ENCODE measurements around the gene CCDC18.

DNA sequence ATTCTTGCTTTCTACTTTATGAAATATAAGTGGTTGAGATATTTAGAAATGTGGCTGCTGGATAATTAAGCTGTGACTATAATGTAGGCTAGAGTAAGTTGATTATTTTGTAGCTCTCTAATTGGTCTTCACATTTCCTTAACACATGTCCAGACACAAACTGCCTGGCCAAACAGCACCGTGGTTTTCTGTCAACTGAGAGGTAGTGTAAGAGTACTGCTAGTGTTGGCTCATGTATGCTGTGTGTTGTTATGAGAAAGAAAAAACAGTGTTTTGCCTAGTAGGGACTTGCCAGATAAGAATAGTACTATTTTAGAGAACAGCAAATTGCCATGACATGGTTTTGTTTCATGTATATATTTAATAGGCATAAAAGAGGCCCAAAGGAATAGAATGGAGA lies 37.4 kb upstream of the CCDC18 start:
- TF ChIP-seq EZH2phosphoT487 (IDR thresholded peaks at IDR 0.05; ENCODE audit: unreplicated experiment) = no peak
- TF ChIP-seq, protein P1, sequence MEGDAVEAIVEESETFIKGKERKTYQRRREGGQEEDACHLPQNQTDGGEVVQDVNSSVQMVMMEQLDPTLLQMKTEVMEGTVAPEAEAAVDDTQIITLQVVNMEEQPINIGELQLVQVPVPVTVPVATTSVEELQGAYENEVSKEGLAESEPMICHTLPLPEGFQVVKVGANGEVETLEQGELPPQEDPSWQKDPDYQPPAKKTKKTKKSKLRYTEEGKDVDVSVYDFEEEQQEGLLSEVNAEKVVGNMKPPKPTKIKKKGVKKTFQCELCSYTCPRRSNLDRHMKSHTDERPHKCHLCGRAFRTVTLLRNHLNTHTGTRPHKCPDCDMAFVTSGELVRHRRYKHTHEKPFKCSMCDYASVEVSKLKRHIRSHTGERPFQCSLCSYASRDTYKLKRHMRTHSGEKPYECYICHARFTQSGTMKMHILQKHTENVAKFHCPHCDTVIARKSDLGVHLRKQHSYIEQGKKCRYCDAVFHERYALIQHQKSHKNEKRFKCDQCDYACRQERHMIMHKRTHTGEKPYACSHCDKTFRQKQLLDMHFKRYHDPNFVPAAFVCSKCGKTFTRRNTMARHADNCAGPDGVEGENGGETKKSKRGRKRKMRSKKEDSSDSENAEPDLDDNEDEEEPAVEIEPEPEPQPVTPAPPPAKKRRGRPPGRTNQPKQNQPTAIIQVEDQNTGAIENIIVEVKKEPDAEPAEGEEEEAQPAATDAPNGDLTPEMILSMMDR (conservative IDR thresholded peaks at IDR 0.05; ENCODE audit: low read depth in 2 of 2) = no peak
- no peak for TF ChIP-seq JUNB (IDR thresholded peaks at IDR 0.05; ENCODE audit: unreplicated experiment)
- no peak for TF ChIP-seq STAT1 (IDR thresholded peaks at IDR 0.05; ENCODE audit: unreplicated experiment)
- TF ChIP-seq POLR2AphosphoS5 (IDR thresholded peaks at IDR 0.05; ENCODE audit: low read depth) = no peak
- TF ChIP-seq, protein P2, sequence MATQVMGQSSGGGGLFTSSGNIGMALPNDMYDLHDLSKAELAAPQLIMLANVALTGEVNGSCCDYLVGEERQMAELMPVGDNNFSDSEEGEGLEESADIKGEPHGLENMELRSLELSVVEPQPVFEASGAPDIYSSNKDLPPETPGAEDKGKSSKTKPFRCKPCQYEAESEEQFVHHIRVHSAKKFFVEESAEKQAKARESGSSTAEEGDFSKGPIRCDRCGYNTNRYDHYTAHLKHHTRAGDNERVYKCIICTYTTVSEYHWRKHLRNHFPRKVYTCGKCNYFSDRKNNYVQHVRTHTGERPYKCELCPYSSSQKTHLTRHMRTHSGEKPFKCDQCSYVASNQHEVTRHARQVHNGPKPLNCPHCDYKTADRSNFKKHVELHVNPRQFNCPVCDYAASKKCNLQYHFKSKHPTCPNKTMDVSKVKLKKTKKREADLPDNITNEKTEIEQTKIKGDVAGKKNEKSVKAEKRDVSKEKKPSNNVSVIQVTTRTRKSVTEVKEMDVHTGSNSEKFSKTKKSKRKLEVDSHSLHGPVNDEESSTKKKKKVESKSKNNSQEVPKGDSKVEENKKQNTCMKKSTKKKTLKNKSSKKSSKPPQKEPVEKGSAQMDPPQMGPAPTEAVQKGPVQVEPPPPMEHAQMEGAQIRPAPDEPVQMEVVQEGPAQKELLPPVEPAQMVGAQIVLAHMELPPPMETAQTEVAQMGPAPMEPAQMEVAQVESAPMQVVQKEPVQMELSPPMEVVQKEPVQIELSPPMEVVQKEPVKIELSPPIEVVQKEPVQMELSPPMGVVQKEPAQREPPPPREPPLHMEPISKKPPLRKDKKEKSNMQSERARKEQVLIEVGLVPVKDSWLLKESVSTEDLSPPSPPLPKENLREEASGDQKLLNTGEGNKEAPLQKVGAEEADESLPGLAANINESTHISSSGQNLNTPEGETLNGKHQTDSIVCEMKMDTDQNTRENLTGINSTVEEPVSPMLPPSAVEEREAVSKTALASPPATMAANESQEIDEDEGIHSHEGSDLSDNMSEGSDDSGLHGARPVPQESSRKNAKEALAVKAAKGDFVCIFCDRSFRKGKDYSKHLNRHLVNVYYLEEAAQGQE (IDR thresholded peaks at IDR 0.05; ENCODE audit: unreplicated experiment) = no peak
- TF ChIP-seq EZH2 (IDR thresholded peaks at IDR 0.05; ENCODE audit: low read depth, unreplicated experiment) = no peak
- TF ChIP-seq CREB1 (CRISPR knock-in tag; IDR thresholded peaks at IDR 0.05; ENCODE audit: low read depth) = no peak
- TF ChIP-seq, protein P3, sequence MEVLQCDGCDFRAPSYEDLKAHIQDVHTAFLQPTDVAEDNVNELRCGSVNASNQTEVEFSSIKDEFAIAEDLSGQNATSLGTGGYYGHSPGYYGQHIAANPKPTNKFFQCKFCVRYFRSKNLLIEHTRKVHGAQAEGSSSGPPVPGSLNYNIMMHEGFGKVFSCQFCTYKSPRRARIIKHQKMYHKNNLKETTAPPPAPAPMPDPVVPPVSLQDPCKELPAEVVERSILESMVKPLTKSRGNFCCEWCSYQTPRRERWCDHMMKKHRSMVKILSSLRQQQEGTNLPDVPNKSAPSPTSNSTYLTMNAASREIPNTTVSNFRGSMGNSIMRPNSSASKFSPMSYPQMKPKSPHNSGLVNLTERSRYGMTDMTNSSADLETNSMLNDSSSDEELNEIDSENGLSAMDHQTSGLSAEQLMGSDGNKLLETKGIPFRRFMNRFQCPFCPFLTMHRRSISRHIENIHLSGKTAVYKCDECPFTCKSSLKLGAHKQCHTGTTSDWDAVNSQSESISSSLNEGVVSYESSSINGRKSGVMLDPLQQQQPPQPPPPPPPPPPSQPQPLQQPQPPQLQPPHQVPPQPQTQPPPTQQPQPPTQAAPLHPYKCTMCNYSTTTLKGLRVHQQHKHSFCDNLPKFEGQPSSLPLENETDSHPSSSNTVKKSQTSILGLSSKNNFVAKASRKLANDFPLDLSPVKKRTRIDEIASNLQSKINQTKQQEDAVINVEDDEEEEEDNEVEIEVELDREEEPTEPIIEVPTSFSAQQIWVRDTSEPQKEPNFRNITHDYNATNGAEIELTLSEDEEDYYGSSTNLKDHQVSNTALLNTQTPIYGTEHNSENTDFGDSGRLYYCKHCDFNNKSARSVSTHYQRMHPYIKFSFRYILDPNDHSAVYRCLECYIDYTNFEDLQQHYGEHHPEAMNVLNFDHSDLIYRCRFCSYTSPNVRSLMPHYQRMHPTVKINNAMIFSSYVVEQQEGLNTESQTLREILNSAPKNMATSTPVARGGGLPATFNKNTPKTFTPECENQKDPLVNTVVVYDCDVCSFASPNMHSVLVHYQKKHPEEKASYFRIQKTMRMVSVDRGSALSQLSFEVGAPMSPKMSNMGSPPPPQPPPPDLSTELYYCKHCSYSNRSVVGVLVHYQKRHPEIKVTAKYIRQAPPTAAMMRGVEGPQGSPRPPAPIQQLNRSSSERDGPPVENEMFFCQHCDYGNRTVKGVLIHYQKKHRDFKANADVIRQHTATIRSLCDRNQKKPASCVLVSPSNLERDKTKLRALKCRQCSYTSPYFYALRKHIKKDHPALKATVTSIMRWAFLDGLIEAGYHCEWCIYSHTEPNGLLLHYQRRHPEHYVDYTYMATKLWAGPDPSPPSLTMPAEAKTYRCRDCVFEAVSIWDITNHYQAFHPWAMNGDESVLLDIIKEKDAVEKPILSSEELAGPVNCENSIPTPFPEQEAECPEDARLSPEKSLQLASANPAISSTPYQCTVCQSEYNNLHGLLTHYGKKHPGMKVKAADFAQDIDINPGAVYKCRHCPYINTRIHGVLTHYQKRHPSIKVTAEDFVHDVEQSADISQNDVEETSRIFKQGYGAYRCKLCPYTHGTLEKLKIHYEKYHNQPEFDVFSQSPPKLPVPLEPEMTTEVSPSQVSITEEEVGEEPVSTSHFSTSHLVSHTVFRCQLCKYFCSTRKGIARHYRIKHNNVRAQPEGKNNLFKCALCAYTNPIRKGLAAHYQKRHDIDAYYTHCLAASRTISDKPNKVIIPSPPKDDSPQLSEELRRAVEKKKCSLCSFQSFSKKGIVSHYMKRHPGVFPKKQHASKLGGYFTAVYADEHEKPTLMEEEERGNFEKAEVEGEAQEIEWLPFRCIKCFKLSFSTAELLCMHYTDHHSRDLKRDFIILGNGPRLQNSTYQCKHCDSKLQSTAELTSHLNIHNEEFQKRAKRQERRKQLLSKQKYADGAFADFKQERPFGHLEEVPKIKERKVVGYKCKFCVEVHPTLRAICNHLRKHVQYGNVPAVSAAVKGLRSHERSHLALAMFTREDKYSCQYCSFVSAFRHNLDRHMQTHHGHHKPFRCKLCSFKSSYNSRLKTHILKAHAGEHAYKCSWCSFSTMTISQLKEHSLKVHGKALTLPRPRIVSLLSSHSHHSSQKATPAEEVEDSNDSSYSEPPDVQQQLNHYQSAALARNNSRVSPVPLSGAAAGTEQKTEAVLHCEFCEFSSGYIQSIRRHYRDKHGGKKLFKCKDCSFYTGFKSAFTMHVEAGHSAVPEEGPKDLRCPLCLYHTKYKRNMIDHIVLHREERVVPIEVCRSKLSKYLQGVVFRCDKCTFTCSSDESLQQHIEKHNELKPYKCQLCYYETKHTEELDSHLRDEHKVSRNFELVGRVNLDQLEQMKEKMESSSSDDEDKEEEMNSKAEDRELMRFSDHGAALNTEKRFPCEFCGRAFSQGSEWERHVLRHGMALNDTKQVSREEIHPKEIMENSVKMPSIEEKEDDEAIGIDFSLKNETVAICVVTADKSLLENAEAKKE (CRISPR knock-in tag; IDR thresholded peaks at IDR 0.05) = no peak
- no peak for TF ChIP-seq ETS1 (IDR thresholded peaks at IDR 0.05)
- no peak for TF ChIP-seq ZNF331 (CRISPR knock-in tag; IDR thresholded peaks at IDR 0.05; ENCODE audit: low read depth)
